Mucosa of gallbladder (tissue), 1 donor: ENCODE data around the gene MED8. TPM values are rescaled to one million over a fixed set of nuclear protein-coding genes. Genes with fewer than 3 reads are reported as not detected.
"Not testable (repeated sequence)": the region's sequence is repeated elsewhere in the genome, so short reads cannot be mapped to it uniquely, and the experiment has no call there.

Source experiments
- DNase-seq: peaks from one replicate; pipeline ENCODE4 v3.0.0-alpha.2; 2020; ENCODE audit warnings: low spot score
- total RNA-seq: library from RNA; stranded (reverse); gene quantifications from one replicate; pipeline ENCODE4 v1.2.1, GENCODE V29; 2021
- donor health status: DM: no; HTN: no; CAD: no.

The MED8 gene
- total RNA-seq, 1 donor from 2014 or later = 37.7 TPM

- no peak for DNase-seq
Observed at GRCh38 chr1:43421976-43422750, 32.6 kb upstream of the MED8 start.

- no peak for DNase-seq
Observed at GRCh38 chr1:43421396-43421795, 31.8 kb upstream of the MED8 start.

- no peak for DNase-seq
Observed at GRCh38 chr1:43420874-43421273, 31.3 kb upstream of the MED8 start.

GRCh38 chr1:43419627-43420425 lies 30.2 kb upstream of the MED8 start:
- DNase-seq = no peak

- no peak for DNase-seq
Observed at GRCh38 chr1:43418858-43419257, 29.3 kb upstream of the MED8 start.

GRCh38 chr1:43415901-43416300 lies 26.3 kb upstream of the MED8 start:
- DNase-seq = no peak

- DNase-seq = peak; percentile 53
Observed at GRCh38 chr1:43414634-43415223, 25.1 kb upstream of the MED8 start.

- not testable (repeated sequence) for DNase-seq
Observed at GRCh38 chr1:43413426-43413825, 23.8 kb upstream of the MED8 start.

GRCh38 chr1:43410571-43410970 lies 21.0 kb upstream of the MED8 start:
- DNase-seq = no peak

- no peak for DNase-seq
Observed at GRCh38 chr1:43405876-43406234, 16.3 kb upstream of the MED8 start.

GRCh38 chr1:43405219-43405875 lies 15.7 kb upstream of the MED8 start:
- no peak for DNase-seq

- DNase-seq = no peak
Observed at GRCh38 chr1:43404353-43404752, 14.8 kb upstream of the MED8 start.

- DNase-seq = no peak
Observed at GRCh38 chr1:43402089-43402865, 12.7 kb upstream of the MED8 start.

- not testable (repeated sequence) for DNase-seq
Observed at GRCh38 chr1:43400441-43400840, 10.8 kb upstream of the MED8 start.

GRCh38 chr1:43398227-43398626 lies 8.6 kb upstream of the MED8 start:
- no peak for DNase-seq

GRCh38 chr1:43396059-43396458 lies 6.5 kb upstream of the MED8 start:
- no peak for DNase-seq

GRCh38 chr1:43395523-43395922 lies 5.9 kb upstream of the MED8 start:
- DNase-seq = no peak

GRCh38 chr1:43392702-43393101 lies 3.1 kb upstream of the MED8 start:
- no peak for DNase-seq

GRCh38 chr1:43388613-43389012 lies 987 bp downstream of the MED8 start:
- no peak for DNase-seq

- no peak for DNase-seq
Observed at GRCh38 chr1:43387976-43388599, 1.5 kb downstream of the MED8 start.

GRCh38 chr1:43386676-43387075 lies 2.9 kb downstream of the MED8 start:
- DNase-seq = no peak
